GM21825 (cell line): Measurements from ENCODE around the gene DYRK3.
A peak's percentile ranks its signal among the peaks of the same experiment; 100 is the strongest.

Experiments
- ATAC-seq: cut with Tn5 transposase; IDR thresholded peaks from one replicate; pipeline ENCODE4 v1.9.1; 2021; ENCODE audit warnings: mild to moderate bottlenecking, moderate library complexity; ENCODE audit not compliant: unreplicated experiment

Gene DYRK3

DNA sequence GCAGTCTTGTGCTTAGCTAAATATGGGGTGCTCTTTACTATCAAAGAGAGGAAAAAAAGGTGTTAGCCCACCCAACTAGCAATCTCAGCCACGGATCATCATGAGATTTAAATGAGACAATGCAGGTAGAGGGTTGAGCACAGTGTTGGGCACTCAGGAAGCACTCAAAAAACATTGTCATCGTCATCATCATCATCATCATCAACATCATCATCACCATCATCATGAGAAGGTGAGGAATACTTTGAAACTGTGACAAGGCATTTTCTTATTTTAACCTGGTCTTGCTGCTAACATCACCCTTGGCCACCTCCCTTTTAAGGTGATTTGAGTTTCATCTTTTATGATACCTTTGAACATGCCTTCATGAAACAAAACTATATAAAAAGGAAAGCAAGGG, 46.0 kb downstream of the DYRK3 start:
- no peak for ATAC-seq

DNA sequence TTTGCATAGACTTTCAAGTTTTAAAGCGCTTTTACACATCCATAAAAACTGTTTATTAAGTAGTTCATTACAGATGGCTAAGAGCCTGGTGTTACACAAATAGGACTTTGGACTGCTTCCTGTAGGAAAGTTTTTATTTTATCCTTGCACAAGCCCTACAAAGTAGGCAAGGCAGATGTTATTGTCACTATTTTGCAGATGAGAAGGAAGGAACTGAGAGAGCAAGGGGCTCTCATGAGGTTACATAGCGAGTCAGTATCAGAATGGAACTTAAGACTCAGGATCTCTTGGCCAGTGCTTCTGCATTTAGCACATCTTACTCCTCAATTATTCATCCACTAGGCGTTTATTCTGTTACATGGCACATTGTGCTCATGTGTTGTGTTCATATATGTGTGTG, 46.8 kb downstream of the DYRK3 start:
- ATAC-seq, result no peak

DNA sequence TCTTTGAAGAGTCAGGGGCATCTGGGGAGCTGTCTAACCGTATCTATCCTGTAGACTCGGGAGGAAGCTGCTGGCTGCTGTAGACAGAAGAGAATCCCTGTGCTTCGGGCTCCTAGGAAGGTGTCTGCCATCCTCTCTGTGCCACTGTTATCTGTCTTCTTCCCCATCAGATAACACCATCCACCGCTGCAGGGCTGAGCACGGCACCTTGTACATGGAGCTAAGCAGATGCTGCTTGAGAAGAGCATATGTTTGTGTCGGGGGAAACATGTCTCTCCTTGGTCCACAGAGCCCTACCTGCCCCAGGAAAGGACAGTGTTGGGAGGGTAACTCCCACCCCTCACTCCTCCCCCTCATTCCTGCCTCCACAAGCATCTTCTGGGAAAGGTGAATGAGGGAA, 48.0 kb downstream of the DYRK3 start:
- no peak for ATAC-seq

DNA sequence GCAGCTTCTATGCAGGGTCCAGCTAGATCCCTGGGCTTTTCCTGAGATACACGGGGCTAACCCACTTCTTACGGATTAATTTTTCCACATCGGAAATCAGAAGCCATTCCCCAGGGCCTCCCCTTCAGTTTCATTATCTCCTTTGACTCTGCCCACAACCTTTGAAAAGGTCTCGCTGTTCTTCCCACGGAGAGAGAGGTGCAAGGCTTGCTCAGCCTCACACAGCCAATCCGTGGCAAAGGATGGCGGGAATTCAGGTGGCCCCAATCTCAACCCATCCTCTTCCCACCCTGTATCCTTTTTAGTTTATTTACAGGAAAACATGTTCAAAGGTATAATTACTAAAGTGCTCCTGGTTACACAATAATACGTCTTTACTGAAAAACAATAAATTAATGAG, 48.7 kb downstream of the DYRK3 start:
- no peak for ATAC-seq

DNA sequence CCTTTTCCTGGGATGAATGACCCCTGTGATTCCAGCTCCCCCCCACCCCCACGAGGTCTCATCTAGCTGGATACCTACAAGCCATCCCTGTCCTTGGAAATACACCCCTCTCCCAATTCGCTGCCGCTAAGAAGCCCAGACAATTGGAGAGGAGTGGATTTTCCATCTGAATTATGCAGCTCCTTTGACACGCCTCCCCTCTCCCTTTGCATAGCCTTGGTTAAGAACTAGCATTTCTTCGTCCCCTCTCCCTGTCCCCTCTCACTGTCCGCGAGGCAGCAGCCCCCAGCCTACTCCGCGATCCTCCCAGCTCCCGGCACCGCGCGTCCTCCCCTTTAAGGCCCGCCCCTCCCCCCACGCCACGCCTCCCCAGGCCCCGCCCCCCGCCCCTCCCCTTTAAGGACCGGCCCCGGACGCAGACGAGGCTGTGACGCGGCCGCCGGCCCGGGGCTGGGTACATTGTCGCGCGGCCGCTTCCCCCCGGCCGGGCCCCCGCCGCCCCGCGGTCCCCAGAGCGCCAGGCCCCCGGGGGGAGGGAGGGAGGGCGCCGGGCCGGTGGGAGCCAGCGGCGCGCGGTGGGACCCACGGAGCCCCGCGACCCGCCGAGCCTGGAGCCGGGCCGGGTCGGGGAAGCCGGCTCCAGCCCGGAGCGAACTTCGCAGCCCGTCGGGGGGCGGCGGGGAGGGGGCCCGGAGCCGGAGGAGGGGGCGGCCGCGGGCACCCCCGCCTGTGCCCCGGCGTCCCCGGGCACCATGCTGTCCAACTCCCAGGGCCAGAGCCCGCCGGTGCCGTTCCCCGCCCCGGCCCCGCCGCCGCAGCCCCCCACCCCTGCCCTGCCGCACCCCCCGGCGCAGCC, 49.4 kb downstream of the DYRK3 start, which contains the start of gene MAPKAPK2:
MAPKAPK2 (plus strand) TSS at position 428 of the 856 bp plus-strand sequence; CDS start at position 753, 325 bp downstream.
- peak; percentile 37 for ATAC-seq

DNA sequence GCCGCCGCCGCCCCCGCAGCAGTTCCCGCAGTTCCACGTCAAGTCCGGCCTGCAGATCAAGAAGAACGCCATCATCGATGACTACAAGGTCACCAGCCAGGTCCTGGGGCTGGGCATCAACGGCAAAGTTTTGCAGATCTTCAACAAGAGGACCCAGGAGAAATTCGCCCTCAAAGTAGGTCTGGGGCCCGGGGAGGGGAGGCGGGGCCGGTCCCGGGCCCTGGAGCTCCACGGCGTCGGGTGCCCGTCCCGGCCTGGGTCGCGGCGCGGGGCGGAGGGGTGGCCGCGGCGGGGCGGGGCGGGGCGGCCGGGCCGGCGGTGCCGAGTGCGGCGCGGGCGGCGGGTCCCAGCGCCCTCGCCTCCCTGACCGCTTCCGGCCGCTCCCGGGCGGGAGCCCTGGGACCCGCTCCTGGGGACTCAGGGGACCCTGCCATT, 50.0 kb downstream of the DYRK3 start:
- ATAC-seq, result peak; percentile 33

DNA sequence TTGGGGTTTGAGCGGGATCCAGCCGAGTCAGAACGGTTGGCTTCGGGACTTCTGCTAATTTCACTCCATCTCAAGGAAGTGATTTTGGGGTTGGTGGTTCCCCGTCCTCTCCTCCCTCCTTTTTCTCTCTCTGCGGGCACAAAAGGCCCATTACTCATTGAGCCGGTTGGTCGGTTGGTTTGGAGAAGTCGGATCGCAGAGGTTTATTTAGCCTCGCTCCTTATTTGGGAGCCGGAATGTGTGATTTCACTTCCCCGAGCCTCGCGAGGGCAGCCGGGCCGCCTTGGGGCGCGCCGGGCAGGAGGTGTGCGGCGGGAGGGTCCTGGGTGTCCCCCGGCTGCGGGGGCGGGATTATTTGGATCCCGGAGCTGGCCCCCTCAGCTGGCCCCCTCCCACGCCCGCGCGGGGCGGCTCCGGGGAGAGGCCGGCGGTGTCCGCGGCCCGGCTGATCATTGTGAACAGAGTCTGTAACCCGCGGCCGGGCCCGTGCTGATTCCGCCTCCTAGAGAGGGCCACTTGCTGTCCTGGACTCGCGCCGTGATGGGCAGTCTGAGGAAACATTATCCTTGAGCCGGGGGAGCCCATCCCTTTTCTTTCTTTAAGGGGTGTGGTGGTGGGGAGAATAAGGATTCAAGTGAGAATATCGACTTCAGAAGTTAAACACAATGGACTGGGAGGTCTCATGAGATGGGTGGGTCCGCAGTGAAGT, 50.6 kb downstream of the DYRK3 start:
- peak; percentile 26 for ATAC-seq

DNA sequence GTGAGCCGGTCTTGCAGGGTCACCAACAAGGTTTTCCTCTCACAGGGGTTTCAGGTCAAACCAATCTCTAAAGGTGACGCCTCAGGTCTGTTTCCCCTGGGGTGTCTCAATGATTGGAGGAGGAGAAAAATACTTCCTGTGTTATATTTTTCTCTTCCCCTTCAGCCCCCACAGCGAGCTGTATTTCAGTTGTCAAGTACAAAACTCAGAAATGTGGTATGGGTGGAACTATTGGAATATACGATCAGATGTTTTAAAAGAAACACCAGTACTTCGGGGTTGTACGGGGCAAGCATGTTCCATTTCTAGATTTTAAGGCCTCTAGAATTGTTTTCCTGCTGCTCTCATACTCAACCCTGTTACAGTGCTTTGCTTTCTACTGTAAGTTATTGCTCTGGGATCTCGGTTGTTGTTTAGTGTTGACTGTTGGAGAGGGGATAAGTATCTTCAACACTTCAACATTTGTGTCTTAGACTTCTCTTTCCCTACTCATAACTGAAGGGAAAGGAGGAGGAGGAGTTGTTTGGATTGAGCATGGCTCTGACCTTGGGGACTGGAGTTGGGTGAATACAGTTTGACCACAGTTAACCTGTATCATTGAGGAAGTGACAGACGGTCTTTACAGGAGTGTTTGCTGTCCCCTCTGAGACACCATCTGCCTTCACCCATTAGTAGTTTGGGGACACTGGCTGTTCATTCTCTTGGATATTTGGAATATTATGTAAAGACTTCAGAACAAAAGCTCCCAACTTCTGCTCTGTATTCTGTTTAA, 51.3 kb downstream of the DYRK3 start:
- ATAC-seq, result peak; percentile 21

DNA sequence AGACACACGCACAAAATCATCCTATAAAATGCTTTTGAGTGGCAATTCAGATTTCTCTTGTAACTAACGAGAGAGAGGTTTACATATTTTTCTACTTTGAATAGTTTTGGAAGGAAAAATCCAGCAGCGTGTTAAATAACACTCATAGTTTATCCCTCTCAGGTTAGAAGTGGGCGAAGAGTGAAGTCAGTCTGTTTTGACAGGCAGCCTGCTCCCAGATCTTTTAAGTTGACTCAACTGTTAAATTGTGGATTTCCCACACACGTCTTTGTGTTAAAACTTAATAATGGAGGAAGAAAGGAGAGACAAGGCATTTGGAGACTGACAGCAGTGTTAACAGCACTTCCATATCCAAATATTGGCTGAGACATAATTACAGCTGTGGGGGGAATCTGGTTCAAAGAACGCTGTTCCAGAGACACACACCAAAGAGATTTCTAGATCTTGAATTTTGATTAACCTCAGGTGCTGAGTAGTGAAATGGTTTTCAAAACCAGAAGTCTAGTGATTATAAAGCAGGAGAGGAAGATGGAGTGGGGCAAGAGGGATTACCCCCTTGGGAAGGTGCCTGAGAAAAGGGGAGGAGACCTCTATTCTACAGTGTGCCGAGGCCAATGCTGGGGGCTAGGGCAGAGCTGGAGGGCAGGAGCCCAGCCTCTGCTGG, 52.0 kb downstream of the DYRK3 start:
- no peak for ATAC-seq

DNA sequence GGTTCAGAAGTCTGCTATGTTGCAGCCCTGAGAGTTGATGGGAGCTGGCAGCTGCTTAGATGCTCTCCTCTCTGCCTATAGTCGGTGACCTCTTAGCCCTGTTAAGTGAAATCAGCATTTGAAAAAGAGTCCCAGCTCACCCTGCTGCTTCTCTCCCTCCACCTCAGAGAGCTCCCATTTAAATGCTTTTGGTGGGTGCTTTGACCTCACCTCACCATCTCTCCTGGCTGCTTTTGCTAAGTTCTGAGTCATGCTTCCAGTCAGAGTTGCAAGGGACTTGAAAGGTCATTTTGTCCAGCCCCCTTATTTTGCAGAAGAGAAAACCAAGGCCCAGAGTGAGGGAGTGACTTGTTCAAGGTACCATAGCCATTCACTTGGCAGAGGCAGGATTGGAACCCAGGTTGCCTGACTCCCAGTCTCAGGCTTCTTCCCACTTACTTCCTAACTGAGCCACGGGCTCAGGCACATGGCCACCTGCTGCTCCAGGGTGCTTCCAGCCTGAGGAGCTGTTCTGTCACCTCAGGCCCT, 52.6 kb downstream of the DYRK3 start:
- no peak for ATAC-seq

DNA sequence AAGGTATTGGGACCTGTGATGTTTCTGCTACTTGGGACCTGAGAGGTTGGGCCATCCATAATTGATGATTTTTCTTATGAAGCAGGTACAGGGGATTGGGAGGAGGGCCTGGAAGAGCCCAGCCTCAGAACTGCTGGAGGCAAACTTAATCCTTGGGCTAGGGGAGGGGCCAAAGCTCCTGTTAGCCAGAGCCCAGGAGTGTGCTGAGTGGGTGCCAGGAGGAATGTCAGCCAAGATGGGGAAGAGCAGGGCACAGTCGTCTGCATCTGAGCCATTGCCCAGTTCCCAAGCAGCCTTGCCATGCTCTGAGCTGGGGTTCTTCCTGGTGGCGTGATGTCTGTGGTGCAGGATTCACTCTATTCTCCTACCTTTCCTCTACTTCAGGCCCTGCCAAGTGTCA, 55.2 kb downstream of the DYRK3 start:
- ATAC-seq, result no peak

DNA sequence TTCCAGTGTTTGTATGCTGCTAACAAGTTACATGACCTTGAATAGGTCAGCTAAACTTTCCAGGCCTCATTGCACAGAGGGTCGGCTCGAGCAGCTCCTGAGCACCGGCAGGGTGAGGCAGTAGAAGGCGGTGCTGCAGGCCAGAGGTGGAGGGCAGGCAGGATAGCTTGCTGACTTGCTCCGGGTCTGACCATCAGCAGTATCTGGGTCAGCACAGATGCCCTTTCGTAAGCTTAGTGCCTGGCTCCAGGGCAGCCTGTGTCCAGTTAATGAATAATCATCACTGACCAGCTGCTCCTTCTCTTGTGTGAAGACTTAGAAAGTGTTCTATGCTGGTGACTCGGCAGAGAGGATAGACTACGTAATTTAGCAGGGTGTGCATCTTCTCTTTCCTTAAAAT, 56.3 kb downstream of the DYRK3 start:
- ATAC-seq, result no peak

DNA sequence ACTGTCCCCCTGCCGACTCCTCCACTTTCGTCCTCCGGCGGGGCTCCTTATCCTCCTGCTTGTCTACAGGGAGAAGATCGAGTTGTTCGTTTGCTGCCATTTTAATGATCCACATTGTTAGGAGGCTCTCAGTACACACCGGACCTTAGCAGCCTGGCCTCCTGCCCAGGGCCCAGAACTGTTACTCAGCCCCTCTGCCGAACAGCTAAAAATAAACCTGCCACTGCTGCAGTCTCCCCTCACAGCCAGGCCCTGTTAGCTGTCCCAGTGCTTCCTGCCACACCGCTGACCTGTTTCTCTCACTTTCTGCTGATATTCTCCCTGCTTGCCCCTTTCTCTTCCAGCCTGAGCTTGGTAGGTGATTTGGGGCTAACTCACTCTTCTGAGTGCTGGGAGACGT, 57.7 kb downstream of the DYRK3 start:
- ATAC-seq, result no peak

DNA sequence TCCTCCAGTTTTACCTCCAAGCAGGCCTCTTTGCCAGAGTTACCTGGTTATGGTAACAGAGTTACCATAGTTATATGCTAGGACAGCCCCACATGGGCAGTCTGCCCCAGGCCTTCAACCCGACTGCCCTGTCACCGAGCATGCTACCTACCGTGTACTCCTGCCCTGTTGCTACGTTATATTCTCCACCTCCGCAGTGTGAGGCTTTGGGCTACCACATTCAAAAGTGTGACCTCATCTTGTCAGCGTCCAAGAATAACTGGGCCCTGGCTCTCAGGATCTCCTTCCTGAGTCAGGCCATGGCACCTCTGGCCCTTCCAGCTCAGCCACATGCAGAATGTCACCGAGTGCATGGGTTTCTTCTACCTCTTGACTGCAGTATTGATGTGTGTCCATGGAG, 58.3 kb downstream of the DYRK3 start:
- no peak for ATAC-seq

DNA sequence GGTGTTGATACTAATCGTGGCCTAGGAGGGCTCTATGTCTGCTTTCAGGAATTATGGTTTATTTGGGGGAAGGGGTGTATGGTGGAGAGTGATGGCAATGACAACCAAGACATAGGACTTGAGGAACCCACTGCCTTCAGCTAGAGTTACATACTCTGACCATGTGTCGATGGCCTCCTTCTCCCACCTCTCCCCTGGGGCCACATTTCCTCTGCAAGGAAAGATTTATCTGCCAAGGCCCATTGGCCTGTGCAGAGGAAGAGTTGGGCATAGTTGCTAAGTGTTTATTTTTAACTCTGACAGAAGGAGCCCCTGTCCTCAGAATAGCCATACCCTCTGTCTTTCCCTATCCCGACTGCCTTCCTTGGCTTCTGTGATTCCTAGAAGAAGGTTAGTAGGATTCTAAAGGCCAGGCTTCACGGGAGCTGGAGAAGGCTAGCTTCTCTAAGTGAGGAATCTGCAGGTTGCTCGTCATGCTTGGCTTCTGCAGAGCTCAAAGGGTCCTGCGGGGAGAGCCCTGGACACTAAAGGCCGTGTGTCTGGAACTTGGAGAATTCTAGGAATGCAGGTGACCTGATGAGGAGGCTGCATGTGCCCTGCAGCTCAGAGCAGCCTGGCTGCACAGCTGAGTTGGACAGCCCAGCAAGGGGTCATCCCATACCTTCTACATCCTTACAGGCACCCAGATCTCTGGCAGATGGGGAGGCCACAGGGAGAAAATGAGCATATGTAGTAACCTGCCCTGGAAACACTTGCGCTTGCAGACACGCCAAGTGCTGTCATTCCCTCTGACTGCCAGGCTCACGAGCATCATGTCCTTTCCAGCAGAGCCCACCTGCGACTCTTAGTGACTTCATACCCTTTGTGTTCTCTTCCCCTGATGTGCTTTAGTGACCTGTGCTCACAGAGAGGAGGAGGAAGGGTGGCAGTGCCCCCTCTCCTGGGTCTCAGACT, 59.1 kb downstream of the DYRK3 start:
- ATAC-seq, result no peak

DNA sequence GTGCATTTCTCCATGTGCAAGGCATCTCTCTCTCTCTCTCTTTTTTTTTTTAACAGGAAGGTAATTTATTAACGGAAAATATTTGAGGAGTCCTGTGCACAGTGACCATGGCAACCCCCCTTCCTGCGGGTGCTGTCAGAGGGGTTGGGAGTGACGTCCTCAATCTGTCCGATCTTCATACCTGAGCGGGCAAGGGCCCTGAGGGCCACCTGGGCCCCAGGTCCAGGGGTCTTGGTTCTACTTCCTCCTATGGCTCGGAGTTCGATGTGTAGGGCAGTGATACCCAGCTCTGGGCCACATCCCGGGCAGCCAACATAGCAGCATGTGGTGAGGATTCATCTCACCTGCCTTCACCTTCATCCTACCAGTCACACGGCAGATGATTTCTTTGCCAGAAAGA, 60.4 kb downstream of the DYRK3 start:
- ATAC-seq, result no peak

DNA sequence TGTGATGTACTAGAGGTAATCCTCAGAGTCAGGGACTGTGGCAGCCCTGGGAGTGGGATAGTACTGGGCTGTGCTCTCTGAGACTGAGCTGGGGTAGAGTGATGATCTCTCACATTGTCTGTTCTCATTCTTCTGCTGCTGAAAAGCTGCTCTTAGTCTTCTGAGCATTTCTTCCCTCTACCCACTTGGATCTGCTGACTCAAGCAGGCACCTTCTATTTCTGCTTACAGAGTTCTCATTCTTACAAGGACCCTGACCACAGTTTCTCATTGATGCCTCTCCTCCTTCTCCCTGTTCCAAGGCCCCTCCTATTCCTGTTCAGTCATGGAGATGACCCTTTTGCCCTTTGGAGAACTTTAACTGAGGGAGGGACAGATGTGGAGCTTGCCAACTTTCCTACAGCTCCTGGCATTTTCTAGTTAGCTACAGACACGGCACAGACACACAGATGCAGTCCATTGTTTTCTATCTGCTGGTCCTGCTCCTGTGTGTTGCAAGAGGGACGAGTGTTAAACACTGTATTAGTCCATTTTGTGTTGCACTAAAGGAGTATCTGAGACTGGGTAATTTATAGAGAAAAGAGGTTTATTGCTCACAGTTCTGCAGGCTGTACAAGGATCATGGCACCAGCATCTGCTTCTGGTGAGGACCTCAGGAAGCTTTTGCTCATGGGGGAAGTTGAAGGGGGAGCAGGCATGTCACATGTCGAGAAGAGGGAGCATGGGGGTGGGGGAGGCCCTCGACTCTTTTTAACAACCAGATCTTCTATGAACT, 61.7 kb downstream of the DYRK3 start:
- no peak for ATAC-seq

DNA sequence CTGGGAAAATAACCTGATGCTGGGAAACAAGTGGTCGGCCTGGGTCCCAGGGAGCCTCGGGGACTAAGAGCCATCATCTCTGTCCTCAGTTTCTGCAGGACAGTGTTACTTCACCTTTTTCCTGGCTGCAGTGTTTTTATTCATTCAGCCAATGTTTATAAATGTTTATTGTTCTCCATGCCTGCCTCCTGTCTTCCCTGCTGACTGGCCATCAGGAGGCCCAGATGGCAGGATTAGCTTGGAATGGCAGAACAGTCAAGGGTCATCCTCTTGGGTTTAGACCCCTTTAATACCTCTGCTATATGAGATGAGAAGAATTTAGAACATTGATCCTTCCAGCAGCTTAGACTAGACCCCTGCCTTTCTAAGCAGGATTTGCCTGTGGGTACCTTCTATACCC, 62.7 kb downstream of the DYRK3 start:
- ATAC-seq, result no peak
